Activated naive CD4-positive, alpha-beta T cell treated with anti-CD3 and anti-CD28 coated beads, Interleukin-2, amount 50 U/mL, for 24 hours (primary cell): ENCODE results near the gene FGF22.

ENCODE experiments used
- H3K27ac Mint-ChIP-seq: one replicate; pipeline ENCODE4 v1.8.0; 2021; ENCODE audit warnings: mild to moderate bottlenecking, mixed read lengths
- H3K27me3 Mint-ChIP-seq: one replicate; pipeline ENCODE4 v1.8.0; 2021; ENCODE audit warnings: mixed read lengths
- H3K36me3 Mint-ChIP-seq: one replicate; pipeline ENCODE4 v1.8.0; 2021; ENCODE audit warnings: mixed read lengths
- H3K4me1 Mint-ChIP-seq: one replicate; pipeline ENCODE4 v1.8.0; 2021; ENCODE audit warnings: mixed read lengths
- H3K4me3 Mint-ChIP-seq: one replicate; pipeline ENCODE4 v1.8.0; 2021; ENCODE audit warnings: mild to moderate bottlenecking, mixed read lengths
- H3K9me3 Mint-ChIP-seq: one replicate; pipeline ENCODE4 v1.8.0; 2021; ENCODE audit warnings: mixed read lengths

The FGF22 gene

DNA sequence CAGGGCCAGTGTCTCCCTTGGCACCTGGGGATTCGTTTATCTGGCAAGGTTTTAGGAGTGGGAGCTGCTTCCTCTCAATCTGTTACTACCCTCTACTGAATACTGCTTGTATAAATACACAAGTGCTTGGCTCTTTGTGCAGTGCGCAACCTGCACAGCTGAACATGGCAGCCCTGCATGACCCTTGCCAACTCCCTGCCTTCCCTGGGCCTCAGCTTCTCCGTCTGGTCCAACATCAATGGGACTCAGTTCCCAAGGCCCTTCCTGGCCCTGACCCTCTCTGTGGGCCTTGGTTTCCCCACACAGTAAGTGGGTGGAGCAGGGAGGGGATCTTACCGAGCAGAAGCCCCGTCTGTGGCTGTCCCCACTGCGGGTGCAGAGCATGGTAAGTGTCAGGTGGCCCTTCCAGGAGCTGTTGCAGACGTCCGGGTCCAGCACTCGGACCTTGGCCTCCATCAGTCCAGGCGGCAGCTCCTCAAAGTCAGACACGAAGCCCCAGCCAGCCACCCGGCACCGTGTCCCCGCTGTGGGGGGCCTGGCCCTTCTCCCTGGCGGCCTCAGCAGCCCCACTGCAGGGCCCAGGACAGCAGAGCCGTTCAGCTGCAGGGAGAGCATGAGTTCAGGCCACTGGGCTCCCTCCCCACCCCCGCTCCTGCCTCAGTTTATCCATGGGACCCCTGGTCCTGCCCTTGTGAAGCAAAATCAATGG lies 47.1 kb downstream of the FGF22 start:
- Mint-ChIP-seq H3K4me1 (no peaks in the 10 kb centered on the region), H3K27me3 (no peaks in the 10 kb centered on the region), H3K36me3 (no peaks in the 10 kb centered on the region), H3K9me3 (no peaks in the 10 kb centered on the region), H3K4me3 (no peak overlapping the region), H3K27ac (no peak overlapping the region)

DNA sequence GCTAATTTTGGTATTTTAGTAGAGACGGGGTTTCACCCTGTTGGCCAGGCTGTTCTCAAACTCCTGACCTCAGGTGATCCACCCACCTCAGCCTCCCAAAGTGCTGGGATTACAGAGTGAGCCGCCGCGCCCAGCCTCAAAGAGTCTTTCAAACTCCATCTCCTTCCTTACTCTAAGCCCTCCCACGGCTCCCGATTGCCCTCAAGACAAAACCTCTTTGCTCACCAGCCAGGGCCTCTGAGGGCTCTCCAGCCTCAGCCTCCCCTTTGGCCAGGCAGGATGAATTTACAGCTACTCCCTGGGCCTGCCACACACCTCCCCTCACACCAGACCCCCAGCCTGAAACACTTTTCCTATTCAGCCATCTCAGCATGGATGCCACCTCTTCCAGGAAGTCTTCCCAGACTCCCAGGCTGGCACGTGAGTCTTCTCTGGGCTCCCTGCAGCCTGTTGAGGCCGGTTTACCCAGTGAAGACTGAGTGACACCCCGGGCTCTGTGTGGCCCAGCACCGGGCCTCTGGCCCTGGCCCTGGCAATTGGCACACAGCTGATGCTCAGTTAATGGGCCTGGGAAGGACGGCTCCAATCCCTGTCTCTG lies 48.0 kb downstream of the FGF22 start:
- Mint-ChIP-seq H3K27ac (no peak overlapping the region), H3K27me3 (no peaks in the 10 kb centered on the region), H3K9me3 (no peaks in the 10 kb centered on the region), H3K4me1 (no peaks in the 10 kb centered on the region), H3K4me3 (no peak overlapping the region), H3K36me3 (no peaks in the 10 kb centered on the region)

GRCh38 chr19:688214-688613 lies 48.5 kb downstream of the FGF22 start:
- H3K36me3 Mint-ChIP-seq = no peaks in the 10 kb centered on the region
- H3K27me3 Mint-ChIP-seq = no peaks in the 10 kb centered on the region
- no peaks in the 10 kb centered on the region for H3K9me3 Mint-ChIP-seq
- no peak overlapping the region for H3K4me3 Mint-ChIP-seq
- H3K27ac Mint-ChIP-seq = no peak overlapping the region
- H3K4me1 Mint-ChIP-seq = no peaks in the 10 kb centered on the region

- Mint-ChIP-seq H3K27me3 (no peaks in the 10 kb centered on the region), H3K27ac (no peak overlapping the region), H3K4me1 (no peaks in the 10 kb centered on the region), H3K36me3 (no peaks in the 10 kb centered on the region), H3K4me3 (no peak overlapping the region), H3K9me3 (no peaks in the 10 kb centered on the region)
Observed at GRCh38 chr19:688992-689391, 49.3 kb downstream of the FGF22 start.

DNA sequence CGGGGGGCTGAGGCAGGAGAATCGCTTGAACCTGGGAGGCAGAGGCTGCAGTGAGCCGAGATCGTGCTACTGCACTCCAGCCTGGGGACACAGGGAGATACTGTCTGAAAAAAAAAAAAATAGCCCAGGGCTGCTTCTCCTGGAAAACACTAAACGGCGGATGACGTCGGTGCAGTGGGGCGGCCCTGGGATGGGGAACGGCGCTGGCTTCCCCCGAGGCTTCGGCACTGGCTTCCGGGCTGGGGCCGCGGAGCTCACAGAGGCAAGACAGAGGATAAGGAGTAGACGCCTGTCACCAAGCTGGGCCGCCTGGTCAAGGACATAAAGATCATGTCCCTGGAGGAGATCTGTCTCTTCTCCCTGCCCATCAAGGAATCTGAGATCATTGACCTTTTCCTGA lies 50.5 kb downstream of the FGF22 start:
- Mint-ChIP-seq H3K4me3 (no peak overlapping the region), H3K27me3 (no peaks in the 10 kb centered on the region), H3K4me1 (no peaks in the 10 kb centered on the region), H3K27ac (no peak overlapping the region), H3K36me3 (no peaks in the 10 kb centered on the region), H3K9me3 (no peaks in the 10 kb centered on the region)
